T-helper 17 cell (primary cell): ENCODE results near the gene SH3RF2. TPM values are rescaled to one million over a fixed set of nuclear protein-coding genes. Genes with fewer than 3 reads are reported as not detected.

Experiments used
- ATAC-seq: fragments of 150-1000 bp; cut with Tn5 transposase; 2 replicates; pipeline ENCODE4 v1.10.0; 2021; ENCODE audit warnings: mild to moderate bottlenecking, moderate library complexity
- DNase-seq, 3 donors: peaks; one replicate each; pipeline versions ENCODE4 v3.0.0 to v3.0.0-alpha.2; 2020 to 2021
- H3K9me3 ChIP-seq: one replicate; pipeline ENCODE4 v1.7.0; 2013; ENCODE audit warnings: low read length, mild to moderate bottlenecking; ENCODE audit not compliant: control insufficient read depth, poor library complexity, severe bottlenecking
- H3K27ac Mint-ChIP-seq: one replicate; pipeline ENCODE4 v1.8.0; 2022; ENCODE audit warnings: mild to moderate bottlenecking, moderate library complexity, mixed read lengths
- H3K27me3 Mint-ChIP-seq: one replicate; pipeline ENCODE4 v1.8.0; 2022; ENCODE audit warnings: mixed read lengths
- H3K36me3 Mint-ChIP-seq: one replicate; pipeline ENCODE4 v1.8.0; 2022; ENCODE audit warnings: low read depth, mixed read lengths
- H3K4me1 Mint-ChIP-seq: one replicate; pipeline ENCODE4 v1.8.0; 2022; ENCODE audit warnings: mild to moderate bottlenecking, mixed read lengths
- H3K4me3 Mint-ChIP-seq: one replicate; pipeline ENCODE4 v1.8.0; 2022; ENCODE audit warnings: mild to moderate bottlenecking, moderate library complexity, mixed read lengths
- total RNA-seq, 4 donors: library from RNA in 2 of 4; stranded (reverse) in 2 of 4; gene quantifications; one replicate each; pipeline ENCODE4 v1.2.3 and lab custom pipeline; 2022 to 2026

The SH3RF2 gene
- total RNA-seq, 2 donors from 2014 or later: 0.60 TPM; not detected in 1

GRCh38 chr5:145965804-145966203 is 29.4 kb downstream of the SH3RF2 start:
- ATAC-seq (no peak), DNase-seq (no peak)
- Mint-ChIP-seq H3K27ac (no peak overlapping the region), H3K4me3 (no peak overlapping the region), H3K27me3 (peaks cover 35% of the 10 kb centered on the region), H3K4me1 (no peaks in the 10 kb centered on the region), H3K36me3 (no peaks in the 10 kb centered on the region)
- H3K9me3 ChIP-seq: no peaks in the 10 kb centered on the region

- no peak for ATAC-seq
- Mint-ChIP-seq H3K27ac (no peak overlapping the region), H3K27me3 (peaks cover 29% of the 10 kb centered on the region), H3K36me3 (no peaks in the 10 kb centered on the region), H3K4me1 (no peaks in the 10 kb centered on the region), H3K4me3 (no peak overlapping the region)
- no peak for DNase-seq
- no peaks in the 10 kb centered on the region for H3K9me3 ChIP-seq
Measured at GRCh38 chr5:145967296-145967695, 30.9 kb downstream of the SH3RF2 start.

GRCh38 chr5:145968970-145969713 is 32.8 kb downstream of the SH3RF2 start:
- ATAC-seq (no peak), DNase-seq (no peak)
- no peaks in the 10 kb centered on the region for H3K4me1 Mint-ChIP-seq
- peaks cover 35% of the 10 kb centered on the region for H3K27me3 Mint-ChIP-seq
- no peaks in the 10 kb centered on the region for H3K36me3 Mint-ChIP-seq
- H3K27ac Mint-ChIP-seq: no peak overlapping the region
- H3K4me3 Mint-ChIP-seq: no peak overlapping the region
- H3K9me3 ChIP-seq: no peaks in the 10 kb centered on the region

GRCh38 chr5:145969714-145970092 is 33.3 kb downstream of the SH3RF2 start:
- ATAC-seq: no peak
- no peak overlapping the region for H3K27ac Mint-ChIP-seq
- peaks cover 35% of the 10 kb centered on the region for H3K27me3 Mint-ChIP-seq
- DNase-seq: no peak
- no peaks in the 10 kb centered on the region for H3K36me3 Mint-ChIP-seq
- no peaks in the 10 kb centered on the region for H3K9me3 ChIP-seq
- H3K4me3 Mint-ChIP-seq: no peak overlapping the region
- no peaks in the 10 kb centered on the region for H3K4me1 Mint-ChIP-seq

GRCh38 chr5:145971108-145971507 is 34.7 kb downstream of the SH3RF2 start:
- no peak overlapping the region for H3K27ac Mint-ChIP-seq
- no peak for DNase-seq
- H3K4me3 Mint-ChIP-seq: no peak overlapping the region
- H3K27me3 Mint-ChIP-seq: peaks cover 30% of the 10 kb centered on the region
- H3K9me3 ChIP-seq: no peaks in the 10 kb centered on the region
- H3K36me3 Mint-ChIP-seq: no peaks in the 10 kb centered on the region
- ATAC-seq: no peak
- no peaks in the 10 kb centered on the region for H3K4me1 Mint-ChIP-seq

- no peak overlapping the region for H3K27ac Mint-ChIP-seq
- H3K27me3 Mint-ChIP-seq: peaks cover 27% of the 10 kb centered on the region
- H3K9me3 ChIP-seq: no peaks in the 10 kb centered on the region
- ATAC-seq (no peak), DNase-seq (no peak)
- no peaks in the 10 kb centered on the region for H3K4me1 Mint-ChIP-seq
- no peak overlapping the region for H3K4me3 Mint-ChIP-seq
- H3K36me3 Mint-ChIP-seq: no peaks in the 10 kb centered on the region
Measured at GRCh38 chr5:145971701-145972100, 35.3 kb downstream of the SH3RF2 start.

- Mint-ChIP-seq H3K36me3 (no peaks in the 10 kb centered on the region), H3K4me1 (no peaks in the 10 kb centered on the region), H3K27ac (no peak overlapping the region), H3K27me3 (peaks cover 10% of the 10 kb centered on the region), H3K4me3 (no peak overlapping the region)
- DNase-seq (no peak), ATAC-seq (no peak)
- no peaks in the 10 kb centered on the region for H3K9me3 ChIP-seq
Measured at GRCh38 chr5:145975001-145975360, 38.6 kb downstream of the SH3RF2 start.

- DNase-seq (no peak), ATAC-seq (no peak)
- Mint-ChIP-seq H3K4me1 (no peaks in the 10 kb centered on the region), H3K36me3 (no peaks in the 10 kb centered on the region), H3K4me3 (no peak overlapping the region), H3K27me3 (peaks cover 10% of the 10 kb centered on the region), H3K27ac (no peak overlapping the region)
- no peaks in the 10 kb centered on the region for H3K9me3 ChIP-seq
Measured at GRCh38 chr5:145975361-145976066, 39.1 kb downstream of the SH3RF2 start.

GRCh38 chr5:145976431-145977155 is 40.2 kb downstream of the SH3RF2 start:
- peaks cover 16% of the 10 kb centered on the region for H3K27me3 Mint-ChIP-seq
- no peak for ATAC-seq

GRCh38 chr5:145978171-145978570 is 41.8 kb downstream of the SH3RF2 start:
- Mint-ChIP-seq H3K27ac (no peak overlapping the region), H3K4me1 (no peaks in the 10 kb centered on the region), H3K27me3 (peaks cover 17% of the 10 kb centered on the region), H3K4me3 (no peak overlapping the region), H3K36me3 (no peaks in the 10 kb centered on the region)
- DNase-seq: no peak
- no peak for ATAC-seq
- no peaks in the 10 kb centered on the region for H3K9me3 ChIP-seq

More at GRCh38 chr5:145976431-145977155, 40.2 kb downstream of the SH3RF2 start:
- H3K4me1 Mint-ChIP-seq: no peaks in the 10 kb centered on the region
- no peak overlapping the region for H3K4me3 Mint-ChIP-seq
- H3K36me3 Mint-ChIP-seq: no peaks in the 10 kb centered on the region
- H3K27ac Mint-ChIP-seq: no peak overlapping the region
- no peak for DNase-seq
- no peaks in the 10 kb centered on the region for H3K9me3 ChIP-seq

GRCh38 chr5:145978708-145979107 is 42.3 kb downstream of the SH3RF2 start:
- ATAC-seq (no peak), DNase-seq (no peak)
- Mint-ChIP-seq H3K4me3 (no peak overlapping the region), H3K27ac (no peak overlapping the region), H3K4me1 (no peaks in the 10 kb centered on the region), H3K36me3 (no peaks in the 10 kb centered on the region), H3K27me3 (peaks cover 15% of the 10 kb centered on the region)
- no peaks in the 10 kb centered on the region for H3K9me3 ChIP-seq

- H3K27me3 Mint-ChIP-seq: peaks cover 11% of the 10 kb centered on the region
- ATAC-seq (no peak), DNase-seq (no peak)
- H3K4me3 Mint-ChIP-seq: no peak overlapping the region
- no peak overlapping the region for H3K27ac Mint-ChIP-seq
- no peaks in the 10 kb centered on the region for H3K9me3 ChIP-seq
- no peaks in the 10 kb centered on the region for H3K36me3 Mint-ChIP-seq
- H3K4me1 Mint-ChIP-seq: no peaks in the 10 kb centered on the region
Measured at GRCh38 chr5:145979270-145980223, 43.2 kb downstream of the SH3RF2 start.

- H3K4me3 Mint-ChIP-seq: no peak overlapping the region
- no peaks in the 10 kb centered on the region for H3K9me3 ChIP-seq
- H3K27ac Mint-ChIP-seq: no peak overlapping the region
- H3K36me3 Mint-ChIP-seq: no peaks in the 10 kb centered on the region
- peaks cover 11% of the 10 kb centered on the region for H3K27me3 Mint-ChIP-seq
- ATAC-seq: no peak
- DNase-seq: no peak
- no peaks in the 10 kb centered on the region for H3K4me1 Mint-ChIP-seq
Measured at GRCh38 chr5:145980259-145980658, 43.9 kb downstream of the SH3RF2 start.
